Coronary artery (tissue), 2 donors: ENCODE results near the gene RCOR2.

ENCODE experiments used
- DNase-seq: peaks from one replicate; pipeline ENCODE4 v3.0.0-alpha.2; 2017; ENCODE audit warnings: low spot score
- H3K27ac ChIP-seq, 2 donors: fragments of 200-600 bp; sonication (generic); one replicate each; pipeline ENCODE4 v1.5.1; 2016 to 2019
- H3K4me3 ChIP-seq: fragments of 200-600 bp; sonication (generic); 2 replicates; pipeline ENCODE4 v1.5.1; 2016; ENCODE audit warnings: mild to moderate bottlenecking, moderate library complexity
- TF ChIP-seq, protein P1 (sequence below): fragments of 200-600 bp; sonication (generic); IDR thresholded peaks from one replicate; pipeline ENCODE4 v1.5.1; 2019; ENCODE audit warnings: antibody characterized with exemption

RCOR2 gene

DNA sequence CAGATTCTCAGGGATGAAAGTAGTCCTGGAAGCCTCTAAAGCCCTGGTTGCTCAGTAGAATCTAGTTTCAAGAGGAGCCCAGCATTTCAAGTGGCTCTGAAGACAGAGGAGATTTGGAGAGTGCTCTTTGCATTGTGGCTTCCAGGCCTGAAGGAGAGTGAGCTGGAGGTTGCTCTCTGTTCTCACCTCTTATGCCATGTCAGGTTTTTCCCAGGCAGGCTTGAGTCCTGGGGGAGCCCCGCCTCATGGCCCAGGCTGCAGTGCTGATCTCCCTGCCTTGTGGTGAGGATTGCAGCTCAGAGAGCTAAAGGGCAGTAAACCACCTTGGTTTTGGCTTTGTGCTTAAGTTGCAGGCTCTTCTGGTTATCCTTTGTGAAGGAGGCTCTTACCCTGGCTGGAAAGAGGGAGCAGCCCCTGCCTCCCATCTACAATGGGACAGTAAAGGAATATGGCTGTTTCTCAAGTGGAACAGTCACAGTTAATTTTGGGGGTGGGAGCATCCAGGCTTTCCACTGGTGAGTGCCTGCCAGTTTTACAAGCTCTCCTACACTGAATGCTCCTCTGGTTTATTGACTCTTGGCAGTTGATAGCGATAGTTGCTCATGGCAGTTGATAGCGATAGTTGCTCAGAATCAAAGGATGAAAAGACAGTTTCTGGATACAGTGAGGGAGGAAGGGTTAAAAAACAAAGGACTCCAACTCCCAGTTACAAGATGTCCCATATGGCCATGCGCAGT, 32.6 kb downstream of the RCOR2 start:
- no peak for DNase-seq
- no peak overlapping the region for H3K27ac ChIP-seq
- TF ChIP-seq, protein P1, sequence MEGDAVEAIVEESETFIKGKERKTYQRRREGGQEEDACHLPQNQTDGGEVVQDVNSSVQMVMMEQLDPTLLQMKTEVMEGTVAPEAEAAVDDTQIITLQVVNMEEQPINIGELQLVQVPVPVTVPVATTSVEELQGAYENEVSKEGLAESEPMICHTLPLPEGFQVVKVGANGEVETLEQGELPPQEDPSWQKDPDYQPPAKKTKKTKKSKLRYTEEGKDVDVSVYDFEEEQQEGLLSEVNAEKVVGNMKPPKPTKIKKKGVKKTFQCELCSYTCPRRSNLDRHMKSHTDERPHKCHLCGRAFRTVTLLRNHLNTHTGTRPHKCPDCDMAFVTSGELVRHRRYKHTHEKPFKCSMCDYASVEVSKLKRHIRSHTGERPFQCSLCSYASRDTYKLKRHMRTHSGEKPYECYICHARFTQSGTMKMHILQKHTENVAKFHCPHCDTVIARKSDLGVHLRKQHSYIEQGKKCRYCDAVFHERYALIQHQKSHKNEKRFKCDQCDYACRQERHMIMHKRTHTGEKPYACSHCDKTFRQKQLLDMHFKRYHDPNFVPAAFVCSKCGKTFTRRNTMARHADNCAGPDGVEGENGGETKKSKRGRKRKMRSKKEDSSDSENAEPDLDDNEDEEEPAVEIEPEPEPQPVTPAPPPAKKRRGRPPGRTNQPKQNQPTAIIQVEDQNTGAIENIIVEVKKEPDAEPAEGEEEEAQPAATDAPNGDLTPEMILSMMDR: no peak
- no peak overlapping the region for H3K4me3 ChIP-seq

DNA sequence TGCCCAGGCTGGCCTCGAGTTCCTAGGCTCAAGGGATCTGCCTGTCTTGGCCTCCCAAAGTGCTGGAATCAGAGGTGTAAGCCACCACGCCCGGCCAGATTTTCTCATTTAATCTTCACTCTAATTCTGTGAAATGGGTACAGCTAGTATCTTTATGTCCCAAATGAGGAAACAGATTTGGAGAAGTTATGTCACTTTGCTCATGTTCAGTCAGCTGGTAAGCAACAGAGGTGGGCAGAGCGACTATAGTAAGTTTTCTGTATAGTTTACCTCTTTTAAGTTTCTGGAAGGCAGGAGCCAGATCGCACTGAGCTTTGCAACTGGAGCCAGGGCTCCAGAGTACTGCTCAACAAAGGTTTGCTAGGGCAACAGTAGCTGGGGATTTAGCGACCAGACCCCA, 33.2 kb downstream of the RCOR2 start:
- TF ChIP-seq, protein P1: no peak
- DNase-seq: no peak
- Histone ChIP-seq H3K27ac (no peak overlapping the region), H3K4me3 (no peak overlapping the region)

DNA sequence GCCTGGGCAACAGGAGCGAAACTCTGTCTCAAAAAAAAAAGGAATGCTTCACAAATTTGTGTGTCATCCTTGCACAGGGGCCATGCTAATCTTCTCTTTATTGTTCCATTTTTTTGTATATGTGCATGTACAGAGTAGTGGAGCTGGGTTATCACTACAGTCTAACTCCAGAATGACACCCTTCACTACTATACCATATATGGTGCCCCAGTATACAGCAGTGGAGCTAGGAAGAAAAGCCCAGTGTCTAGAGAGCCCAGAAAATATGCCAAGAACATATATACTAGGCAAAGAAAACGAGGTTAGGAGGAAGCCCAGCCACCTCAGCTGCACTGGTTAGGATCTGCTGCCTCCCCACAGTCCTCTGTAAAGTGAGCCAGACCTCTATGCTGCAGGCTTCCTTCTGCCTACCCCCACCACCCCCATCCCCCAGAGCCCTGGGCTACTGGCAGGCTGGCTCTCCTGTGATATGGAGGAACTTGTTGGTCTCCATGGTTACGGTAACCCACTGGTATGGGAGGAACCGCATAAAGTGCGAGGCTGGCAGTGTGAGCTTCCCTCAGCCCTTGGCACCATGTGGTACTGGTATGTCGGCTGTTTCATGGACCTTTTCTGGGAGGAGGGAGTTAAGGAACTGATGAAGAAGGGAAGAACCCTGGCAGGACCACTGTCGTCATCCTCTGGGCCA, 34.3 kb downstream of the RCOR2 start:
- DNase-seq: no peak
- Histone ChIP-seq H3K27ac (no peak overlapping the region), H3K4me3 (no peak overlapping the region)
- TF ChIP-seq, protein P1: no peak

DNA sequence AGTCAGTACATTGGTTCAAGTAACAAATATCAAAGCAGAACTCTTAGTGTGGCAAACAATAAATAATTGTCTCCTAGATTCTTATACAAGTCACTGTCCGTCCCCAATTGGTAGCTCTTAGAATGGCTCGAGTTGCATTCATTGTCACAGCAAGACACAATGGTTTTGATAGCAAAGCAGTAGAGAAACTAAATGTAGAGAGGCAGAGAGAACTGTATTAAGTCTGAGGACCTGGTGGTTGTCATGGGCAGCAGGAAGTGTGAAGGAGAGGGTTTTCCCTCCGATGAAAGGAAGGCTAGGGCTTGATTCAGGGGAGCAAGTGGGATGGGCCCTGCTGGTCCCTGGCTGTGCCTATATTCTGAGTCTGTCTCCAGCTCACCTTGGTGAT, 36.6 kb downstream of the RCOR2 start:
- DNase-seq: no peak
- TF ChIP-seq, protein P1: no peak
- Histone ChIP-seq H3K27ac (no peak overlapping the region), H3K4me3 (no peak overlapping the region)

DNA sequence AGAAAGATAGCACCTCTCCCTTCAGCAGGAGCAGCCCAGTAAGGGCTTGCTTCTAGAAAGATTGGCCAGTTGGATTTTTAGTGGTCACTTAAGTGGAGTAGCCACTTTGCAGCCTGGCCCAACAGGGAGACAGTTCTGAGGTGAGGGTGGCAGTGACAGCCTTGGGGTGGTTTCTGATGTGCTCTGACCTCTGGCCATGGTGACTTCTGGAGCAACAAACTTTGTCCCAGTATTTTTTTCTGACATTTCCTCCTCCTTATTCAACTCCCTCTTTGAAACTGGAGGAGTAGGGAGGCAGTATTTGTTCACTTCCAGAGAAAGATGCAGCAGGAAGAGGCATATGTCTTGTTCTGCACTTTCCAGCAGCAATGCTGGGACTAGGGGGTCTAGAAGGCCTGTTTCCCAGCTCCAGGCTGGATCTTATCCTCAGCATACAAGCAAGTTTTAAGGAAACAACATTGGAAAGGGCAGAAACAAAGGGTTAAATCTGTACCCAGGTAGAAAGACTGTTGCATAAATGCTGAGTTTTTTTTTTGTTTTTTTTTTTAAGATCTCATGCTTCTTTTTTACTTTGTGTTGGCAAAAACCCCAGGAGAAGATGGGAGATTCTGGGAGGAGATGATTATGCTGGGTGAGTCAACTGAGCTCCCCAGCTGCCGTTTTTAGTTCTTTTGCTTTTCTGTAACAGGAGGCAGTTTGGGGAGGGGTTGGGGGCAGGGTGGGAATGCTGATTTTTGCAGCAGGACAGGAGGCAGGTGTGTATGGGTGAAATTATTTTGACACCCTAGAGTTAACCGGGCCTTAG, 37.2 kb downstream of the RCOR2 start:
- no peak overlapping the region for H3K27ac ChIP-seq
- no peak overlapping the region for H3K4me3 ChIP-seq
- DNase-seq: no peak

DNA sequence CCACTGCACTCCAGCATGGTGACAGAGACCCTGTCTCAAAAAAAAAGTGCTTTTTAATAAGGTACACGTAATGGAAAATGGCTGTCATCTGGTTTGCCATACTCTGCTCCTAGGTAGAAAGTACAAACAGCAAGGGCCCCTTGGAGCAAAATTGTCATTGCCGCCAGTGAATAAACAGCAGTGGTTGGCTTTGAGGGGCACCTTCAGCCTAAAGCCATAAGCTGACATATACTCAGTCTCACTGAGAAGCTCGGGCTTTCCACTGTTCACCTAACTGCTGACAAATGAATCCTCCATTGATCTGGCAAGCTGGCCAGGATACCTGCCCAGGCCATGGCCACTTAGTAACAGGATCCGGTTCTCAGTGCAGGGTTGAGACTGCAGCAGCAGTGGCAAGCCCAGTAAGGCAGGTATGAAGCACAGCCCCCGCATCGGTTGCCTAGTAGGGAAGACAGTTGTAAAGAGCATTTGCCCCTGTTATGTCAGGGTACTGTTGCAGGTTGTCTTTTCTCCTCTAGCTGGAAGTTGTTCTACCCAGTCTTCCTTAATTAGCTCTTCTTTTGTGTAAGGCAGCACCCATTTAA, 39.2 kb downstream of the RCOR2 start:
- TF ChIP-seq, protein P1: no peak
- Histone ChIP-seq H3K27ac (no peak overlapping the region), H3K4me3 (no peak overlapping the region)
- no peak for DNase-seq

More for the DNA sequence above, 37.2 kb downstream of the RCOR2 start:
- TF ChIP-seq, protein P1: no peak
